OCI-LY1 (cell line): ENCODE results near the gene VGLL1.

Source experiments
- EZH2 ChIP-seq: fragments of 200-600 bp; sonication (generic), shearing (Covaris generic); IDR thresholded peaks from 2 replicates; pipeline ENCODE4 v1.8.0; 2017; ENCODE audit warnings: borderline replicate concordance, mixed run types, mild to moderate bottlenecking, antibody characterized with exemption, low read length, moderate library complexity, mixed read lengths
- TF ChIP-seq, protein P1 (sequence below): fragments of 200-600 bp; sonication (generic), shearing (Covaris generic); IDR thresholded peaks from 2 replicates; pipeline ENCODE4 v1.5.1; 2017; ENCODE audit warnings: mild to moderate bottlenecking, antibody characterized with exemption, low read length, moderate library complexity, mixed read lengths

DNA sequence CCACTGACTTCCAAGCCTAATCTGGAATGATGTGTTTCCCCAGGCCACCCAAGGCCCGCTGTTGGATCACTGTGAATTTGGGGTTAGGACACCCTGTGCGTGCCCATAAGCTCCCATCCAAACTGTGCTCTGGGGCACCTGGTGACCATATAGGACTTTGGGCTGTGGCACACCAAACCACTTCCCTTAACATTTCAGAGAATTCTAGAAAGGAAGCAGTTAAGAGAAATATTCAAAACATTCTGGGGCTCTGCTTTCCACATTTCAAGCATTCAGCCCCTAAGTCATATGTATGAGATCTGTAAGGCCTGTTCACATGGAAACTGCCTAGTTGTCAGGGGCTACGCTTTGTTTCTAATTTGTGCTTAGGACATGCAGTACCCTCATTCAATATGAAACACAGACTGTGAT lies 14.4 kb downstream of the VGLL1 start:
- TF ChIP-seq, protein P1, sequence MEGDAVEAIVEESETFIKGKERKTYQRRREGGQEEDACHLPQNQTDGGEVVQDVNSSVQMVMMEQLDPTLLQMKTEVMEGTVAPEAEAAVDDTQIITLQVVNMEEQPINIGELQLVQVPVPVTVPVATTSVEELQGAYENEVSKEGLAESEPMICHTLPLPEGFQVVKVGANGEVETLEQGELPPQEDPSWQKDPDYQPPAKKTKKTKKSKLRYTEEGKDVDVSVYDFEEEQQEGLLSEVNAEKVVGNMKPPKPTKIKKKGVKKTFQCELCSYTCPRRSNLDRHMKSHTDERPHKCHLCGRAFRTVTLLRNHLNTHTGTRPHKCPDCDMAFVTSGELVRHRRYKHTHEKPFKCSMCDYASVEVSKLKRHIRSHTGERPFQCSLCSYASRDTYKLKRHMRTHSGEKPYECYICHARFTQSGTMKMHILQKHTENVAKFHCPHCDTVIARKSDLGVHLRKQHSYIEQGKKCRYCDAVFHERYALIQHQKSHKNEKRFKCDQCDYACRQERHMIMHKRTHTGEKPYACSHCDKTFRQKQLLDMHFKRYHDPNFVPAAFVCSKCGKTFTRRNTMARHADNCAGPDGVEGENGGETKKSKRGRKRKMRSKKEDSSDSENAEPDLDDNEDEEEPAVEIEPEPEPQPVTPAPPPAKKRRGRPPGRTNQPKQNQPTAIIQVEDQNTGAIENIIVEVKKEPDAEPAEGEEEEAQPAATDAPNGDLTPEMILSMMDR: no peak
- TF ChIP-seq EZH2: no peak
